ENCODE data around the gene GPC2.

DNA sequence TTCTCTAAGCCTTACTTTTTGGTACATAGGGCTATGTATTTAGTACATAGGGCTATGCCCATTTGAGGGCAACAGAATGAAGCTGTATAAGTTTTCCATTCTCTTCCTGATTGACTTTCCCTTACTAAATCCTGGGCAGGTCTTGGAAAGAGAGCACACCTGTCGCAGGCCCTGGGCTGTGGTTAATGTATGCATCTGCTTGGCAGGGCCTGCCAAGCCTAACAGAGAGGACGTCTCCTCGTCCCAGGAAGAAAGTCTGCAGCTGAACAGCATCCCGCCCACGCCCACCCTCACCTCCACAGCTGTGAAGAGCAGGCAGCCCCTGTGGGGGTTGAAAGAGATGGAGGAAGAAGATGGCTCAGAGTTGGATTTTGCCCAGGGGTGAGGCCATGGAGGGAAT, 33.6 kb upstream of the GPC2 start:
- TF ChIP-seq YY1 (IDR thresholded peaks at IDR 0.05; ENCODE audit: insufficient read depth, insufficient read length): no peak
- no peak for TF ChIP-seq ZNF274 (IDR thresholded peaks at IDR 0.05; ENCODE audit: low read depth, low read length)
- no peak for TF ChIP-seq SUZ12 (IDR thresholded peaks at IDR 0.05; ENCODE audit: extremely low read depth, insufficient read depth, insufficient read length)

All from NT2/D1 (cell line).